ENCODE data around the gene ARL5A. TPM values are rescaled to one million over a fixed set of nuclear protein-coding genes. Genes with fewer than 3 reads are reported as not detected.
A peak's percentile ranks its signal among the peaks of the same experiment; 100 is the strongest.
"Not testable (repeated sequence)": the region's sequence is repeated elsewhere in the genome, so short reads cannot be mapped to it uniquely, and the experiment has no call there.

The ARL5A gene
- polyA plus RNA-seq, result 70.7 TPM

GRCh38 chr2:151828143-151828889 is at the start of gene ARL5A:
Gene ARL5A, minus strand, starts transcription at chr2:151828421. Its CDS starts 245 bp downstream, at chr2:151828176.
- Mint-ChIP-seq H3K27ac (peak within 1 kb of the TSS; percentile 90 to 97 (median 93)), H3K9me3 (no peaks in the 10 kb centered on the region), H3K36me3 (no peaks in the 10 kb centered on the region), H3K27me3 (no peaks in the 10 kb centered on the region), H3K4me3 (peak within 1 kb of the TSS; percentile 88 to 98 (median 94)), H3K4me1 (peaks cover 35 to 44% (median 37%) of the 10 kb centered on the region in 3 donors)

GRCh38 chr2:151875631-151876030 is 47.4 kb upstream of the ARL5A start:
- not testable (repeated sequence) for H3K4me3 Mint-ChIP-seq, H3K9me3 Mint-ChIP-seq, H3K27ac Mint-ChIP-seq, H3K4me1 Mint-ChIP-seq, H3K27me3 Mint-ChIP-seq, H3K36me3 Mint-ChIP-seq

GRCh38 chr2:151872463-151872862 is 44.2 kb upstream of the ARL5A start:
- no peak overlapping the region for H3K27ac Mint-ChIP-seq
- H3K9me3 Mint-ChIP-seq, result no peaks in the 10 kb centered on the region
- peaks cover 8% of the 10 kb centered on the region for H3K27me3 Mint-ChIP-seq
- H3K4me1 Mint-ChIP-seq, result no peaks in the 10 kb centered on the region
- peaks cover 3% of the 10 kb centered on the region for H3K36me3 Mint-ChIP-seq
- H3K4me3 Mint-ChIP-seq, result no peak overlapping the region

GRCh38 chr2:151869291-151869690 is 41.1 kb upstream of the ARL5A start:
- no peaks in the 10 kb centered on the region for H3K4me1 Mint-ChIP-seq

GRCh38 chr2:151862700-151863099 is 34.5 kb upstream of the ARL5A start:
- H3K27ac Mint-ChIP-seq, result no peak overlapping the region
- H3K36me3 Mint-ChIP-seq, result no peaks in the 10 kb centered on the region
- H3K4me1 Mint-ChIP-seq, result peaks cover 0 to 6% (median 5%) of the 10 kb centered on the region in 3 donors
- no peaks in the 10 kb centered on the region for H3K9me3 Mint-ChIP-seq
- H3K27me3 Mint-ChIP-seq, result peaks cover 9% of the 10 kb centered on the region
- no peak overlapping the region for H3K4me3 Mint-ChIP-seq

More at GRCh38 chr2:151869291-151869690, 41.1 kb upstream of the ARL5A start:
- Mint-ChIP-seq H3K27me3 (peaks cover 11% of the 10 kb centered on the region), H3K36me3 (peaks cover 3% of the 10 kb centered on the region), H3K27ac (no peak overlapping the region), H3K4me3 (no peak overlapping the region), H3K9me3 (no peaks in the 10 kb centered on the region)

- H3K4me1 Mint-ChIP-seq, result peaks cover 0 to 6% (median 5%) of the 10 kb centered on the region in 3 donors
- no peaks in the 10 kb centered on the region for H3K9me3 Mint-ChIP-seq
- H3K27ac Mint-ChIP-seq, result no peak overlapping the region
- no peaks in the 10 kb centered on the region for H3K36me3 Mint-ChIP-seq
- H3K4me3 Mint-ChIP-seq, result no peak overlapping the region
- peaks cover 7% of the 10 kb centered on the region for H3K27me3 Mint-ChIP-seq
These were observed 33.0 kb upstream of the ARL5A start for GRCh38 chr2:151861174-151861573.

GRCh38 chr2:151860613-151861146 is 32.5 kb upstream of the ARL5A start:
- Mint-ChIP-seq H3K9me3 (no peaks in the 10 kb centered on the region), H3K27ac (no peak overlapping the region), H3K36me3 (no peaks in the 10 kb centered on the region), H3K4me3 (no peak overlapping the region), H3K27me3 (peaks cover 7% of the 10 kb centered on the region), H3K4me1 (peaks cover 0 to 6% (median 6%) of the 10 kb centered on the region in 3 donors)

- Mint-ChIP-seq H3K9me3 (no peaks in the 10 kb centered on the region), H3K27ac (no peak overlapping the region), H3K4me3 (no peak overlapping the region), H3K36me3 (no peaks in the 10 kb centered on the region), H3K27me3 (peaks cover 7% of the 10 kb centered on the region), H3K4me1 (peaks cover under 1 to 6% (median 6%) of the 10 kb centered on the region in 3 donors)
These were observed 32.0 kb upstream of the ARL5A start for GRCh38 chr2:151860210-151860609.

- peaks cover 6 to 15% (median 14%) of the 10 kb centered on the region in 3 donors for H3K4me1 Mint-ChIP-seq
- H3K27ac Mint-ChIP-seq, result no peak overlapping the region
- no peaks in the 10 kb centered on the region for H3K9me3 Mint-ChIP-seq
- H3K4me3 Mint-ChIP-seq, result no peak overlapping the region
- H3K36me3 Mint-ChIP-seq, result peaks cover 1% of the 10 kb centered on the region
- H3K27me3 Mint-ChIP-seq, result no peaks in the 10 kb centered on the region
These were observed 29.4 kb upstream of the ARL5A start for GRCh38 chr2:151857650-151858049.

- Mint-ChIP-seq H3K9me3 (no peaks in the 10 kb centered on the region), H3K27me3 (no peaks in the 10 kb centered on the region), H3K4me1 (peaks cover 6 to 14% (median 12%) of the 10 kb centered on the region in 3 donors), H3K4me3 (peak overlapping the region; percentile 63 to 93 (median 78)), H3K36me3 (peaks cover 1% of the 10 kb centered on the region), H3K27ac (peak overlapping the region in 2 of 3 donors; percentile 67 to 79)
These were observed 26.9 kb upstream of the ARL5A start for GRCh38 chr2:151855111-151855510.

GRCh38 chr2:151853070-151853758 is 25.0 kb upstream of the ARL5A start:
- H3K27ac Mint-ChIP-seq, result no peak overlapping the region
- H3K27me3 Mint-ChIP-seq, result no peaks in the 10 kb centered on the region
- no peaks in the 10 kb centered on the region for H3K9me3 Mint-ChIP-seq
- H3K4me3 Mint-ChIP-seq, result no peak overlapping the region
- peaks cover 6 to 12% (median 12%) of the 10 kb centered on the region in 3 donors for H3K4me1 Mint-ChIP-seq
- H3K36me3 Mint-ChIP-seq, result peaks cover 1% of the 10 kb centered on the region

GRCh38 chr2:151852260-151853069 is 24.2 kb upstream of the ARL5A start:
- Mint-ChIP-seq H3K36me3 (peaks cover 2% of the 10 kb centered on the region), H3K9me3 (no peaks in the 10 kb centered on the region), H3K4me3 (no peak overlapping the region), H3K27ac (no peak overlapping the region), H3K4me1 (peaks cover 6 to 12% (median 12%) of the 10 kb centered on the region in 3 donors), H3K27me3 (no peaks in the 10 kb centered on the region)

GRCh38 chr2:151851761-151852160 is 23.5 kb upstream of the ARL5A start:
- H3K9me3 Mint-ChIP-seq, result no peaks in the 10 kb centered on the region
- H3K4me1 Mint-ChIP-seq, result peaks cover 6 to 12% (median 12%) of the 10 kb centered on the region in 3 donors
- peaks cover 3% of the 10 kb centered on the region for H3K36me3 Mint-ChIP-seq
- no peak overlapping the region for H3K4me3 Mint-ChIP-seq
- no peaks in the 10 kb centered on the region for H3K27me3 Mint-ChIP-seq
- H3K27ac Mint-ChIP-seq, result no peak overlapping the region

- H3K4me3 Mint-ChIP-seq, result no peak overlapping the region
- peaks cover 0 to under 1% (median 0%) of the 10 kb centered on the region in 3 donors for H3K9me3 Mint-ChIP-seq
- H3K4me1 Mint-ChIP-seq, result peaks cover 8 to 13% (median 11%) of the 10 kb centered on the region in 3 donors
- H3K36me3 Mint-ChIP-seq, result peaks cover 3% of the 10 kb centered on the region
- H3K27ac Mint-ChIP-seq, result no peak overlapping the region
- H3K27me3 Mint-ChIP-seq, result no peaks in the 10 kb centered on the region
These were observed 21.3 kb upstream of the ARL5A start for GRCh38 chr2:151849413-151850010.
